Neural cell (in vitro differentiated cells): ENCODE measurements around the gene PCMT1. TPM values are rescaled to one million over a fixed set of nuclear protein-coding genes. Genes with fewer than 3 reads are reported as not detected.

Source experiments
- H2AFZ ChIP-seq: fragments of 200-600, 300-800 bp; sonication (generic), shearing (Covaris generic); 2 replicates; pipeline ENCODE4 v1.6.0; 2014; ENCODE audit warnings: low read depth, mild to moderate bottlenecking, antibody characterized with exemption, low read length, moderate library complexity
- H3F3A ChIP-seq: fragments of 200-600 bp; shearing (Covaris generic); 2 replicates; pipeline ENCODE4 v1.6.1; 2016; ENCODE audit warnings: mild to moderate bottlenecking, moderate library complexity, mixed read lengths, antibody characterized with exemption, low read length; ENCODE audit not compliant: insufficient read depth, poor library complexity, severe bottlenecking
- H3K27ac ChIP-seq: fragments of 200-600, 300-800 bp; sonication (generic), shearing (Covaris generic); 2 replicates; pipeline ENCODE4 v1.5.1; 2014; ENCODE audit warnings: mild to moderate bottlenecking, low read length, moderate library complexity
- H3K27me3 ChIP-seq: fragments of 300-800, 200-600 bp; sonication (generic), shearing (Covaris generic); 2 replicates; pipeline ENCODE4 v1.6.0; 2014; ENCODE audit warnings: mild to moderate bottlenecking, low read depth, low read length, moderate library complexity; ENCODE audit not compliant: insufficient read depth
- H3K36me3 ChIP-seq: fragments of 300-800, 200-600 bp; sonication (generic), shearing (Covaris generic); 2 replicates; pipeline ENCODE4 v1.5.1; 2014; ENCODE audit warnings: mild to moderate bottlenecking, antibody characterized with exemption, low read length, moderate library complexity; ENCODE audit not compliant: insufficient read depth
- H3K4me2 ChIP-seq: fragments of 300-800, 200-600 bp; sonication (generic), shearing (Covaris generic); 2 replicates; pipeline ENCODE4 v1.6.0; 2014; ENCODE audit warnings: mild to moderate bottlenecking, low read length
- H3K4me3 ChIP-seq: fragments of 300-800, 200-600 bp; sonication (generic), shearing (Covaris generic); 2 replicates; pipeline ENCODE4 v1.5.1; 2014; ENCODE audit warnings: mild to moderate bottlenecking, low read length, moderate library complexity
- H3K79me2 ChIP-seq: fragments of 200-600 bp; shearing (Covaris generic); replicated peaks from 2 replicates; pipeline ENCODE4 v1.6.0; 2014; ENCODE audit warnings: mild to moderate bottlenecking, low read length, moderate library complexity; ENCODE audit not compliant: insufficient read depth
- H3K9ac ChIP-seq: fragments of 300-800, 200-600 bp; sonication (generic), shearing (Covaris generic); 2 replicates; pipeline ENCODE4 v1.6.1; 2016; ENCODE audit warnings: mild to moderate bottlenecking, low read length, mixed read lengths
- H3K9me2 ChIP-seq: fragments of 200-600 bp; shearing (Covaris generic); 2 replicates; pipeline ENCODE4 v1.6.1; 2016; ENCODE audit warnings: mild to moderate bottlenecking, low read length, mixed read lengths; ENCODE audit not compliant: insufficient read depth
- H3K9me3 ChIP-seq: fragments of 200-600, 300-800 bp; sonication (generic), shearing (Covaris generic); 2 replicates; pipeline ENCODE4 v1.6.1; 2016; ENCODE audit warnings: mild to moderate bottlenecking, mixed run types, low read length, moderate library complexity, mixed read lengths
- H4K20me1 ChIP-seq: fragments of 200-600 bp; shearing (Covaris generic); 2 replicates; pipeline ENCODE4 v1.6.1; 2016; ENCODE audit warnings: mild to moderate bottlenecking, mixed run types; ENCODE audit not compliant: insufficient read depth
- CTCF ChIP-seq: fragments of 450-650 bp; IDR thresholded peaks from 2 replicates; pipeline ENCODE4 v1.5.1; 2014; ENCODE audit warnings: antibody characterized with exemption, mild to moderate bottlenecking, moderate library complexity; ENCODE audit not compliant: poor library complexity, severe bottlenecking
- EP300 ChIP-seq: fragments of 450-650 bp; conservative IDR thresholded peaks from 2 replicates; pipeline ENCODE4 v1.6.1; 2014; ENCODE audit warnings: antibody characterized with exemption, mild to moderate bottlenecking, moderate library complexity; ENCODE audit not compliant: poor library complexity, severe bottlenecking
- EZH2 ChIP-seq: fragments of 200-600, 300-800 bp; shearing (Covaris generic), sonication (generic); IDR thresholded peaks from 2 replicates; pipeline ENCODE4 v1.6.1; 2014; ENCODE audit warnings: antibody characterized with exemption, low read length, borderline replicate concordance, mild to moderate bottlenecking; ENCODE audit not compliant: insufficient read depth, poor library complexity, severe bottlenecking
- MXI1 ChIP-seq: fragments of 450-650 bp; conservative IDR thresholded peaks from 2 replicates; pipeline ENCODE4 v1.6.1; 2014; ENCODE audit warnings: antibody characterized with exemption, mild to moderate bottlenecking; ENCODE audit not compliant: poor library complexity, severe bottlenecking
- POLR2AphosphoS5 ChIP-seq: IDR thresholded peaks from 2 replicates; pipeline ENCODE4 v1.6.1; 2012
- RAD21 ChIP-seq: fragments of 450-650 bp; conservative IDR thresholded peaks from 2 replicates; pipeline ENCODE4 v1.6.1; 2014; ENCODE audit warnings: antibody characterized with exemption, mild to moderate bottlenecking, moderate library complexity
- REST ChIP-seq: IDR thresholded peaks from 2 replicates; pipeline ENCODE4 v1.6.1; 2012; ENCODE audit warnings: borderline replicate concordance
- SMC3 ChIP-seq: fragments of 450-650 bp; conservative IDR thresholded peaks from 2 replicates; pipeline ENCODE4 v1.6.1; 2014; ENCODE audit warnings: antibody characterized with exemption, mild to moderate bottlenecking, moderate library complexity; ENCODE audit not compliant: poor library complexity
- TAF1 ChIP-seq: IDR thresholded peaks from 2 replicates; pipeline ENCODE4 v1.6.1; 2012; ENCODE audit warnings: low read depth
- polyA plus RNA-seq: library from polyadenylated mRNA; depleted of rRNA; stranded (reverse); fragments of >200 nt; gene quantifications from 2 replicates; pipeline ENCODE4 v1.2.3, GENCODE V29; 2014

Gene PCMT1
- polyA plus RNA-seq, 1 donor from 2014 or later = 384 TPM

GRCh38 chr6:149856256-149856994, 106.9 kb downstream of the PCMT1 start:
- Histone ChIP-seq H3K9ac (no peak overlapping the region), H3K79me2 (peaks cover 19% of the 10 kb centered on the region), H2AFZ (no peak overlapping the region), H3K9me3 (no peaks in the 10 kb centered on the region), H3K4me3 (no peak overlapping the region), H3F3A (no peaks in the 10 kb centered on the region), H3K27me3 (no peaks in the 10 kb centered on the region), H3K27ac (no peak overlapping the region), H4K20me1 (no peaks in the 10 kb centered on the region), H3K36me3 (no peaks in the 10 kb centered on the region), H3K4me2 (no peak overlapping the region), H3K9me2 (no peaks in the 10 kb centered on the region)
- no peak for TF ChIP-seq MXI1

GRCh38 chr6:149857541-149857940, 108.0 kb downstream of the PCMT1 start:
- H3K27me3 ChIP-seq = no peaks in the 10 kb centered on the region
- no peak overlapping the region for H2AFZ ChIP-seq
- H4K20me1 ChIP-seq = no peaks in the 10 kb centered on the region
- no peak overlapping the region for H3K27ac ChIP-seq
- H3K4me3 ChIP-seq = no peak overlapping the region
- H3K9me2 ChIP-seq = no peaks in the 10 kb centered on the region
- peaks cover 27% of the 10 kb centered on the region for H3K79me2 ChIP-seq
- no peaks in the 10 kb centered on the region for H3F3A ChIP-seq
- no peak for TF ChIP-seq EP300
- no peak for TF ChIP-seq CTCF
- no peak for TF ChIP-seq MXI1
- TF ChIP-seq TAF1 = no peak
- no peak for TF ChIP-seq RAD21
- TF ChIP-seq REST = no peak
- no peak for TF ChIP-seq POLR2AphosphoS5
- no peak for TF ChIP-seq SMC3
- no peak for TF ChIP-seq EZH2
- no peaks in the 10 kb centered on the region for H3K9me3 ChIP-seq
- no peak overlapping the region for H3K4me2 ChIP-seq
- H3K36me3 ChIP-seq = no peaks in the 10 kb centered on the region
- no peak overlapping the region for H3K9ac ChIP-seq

- H3K9me3 ChIP-seq = no peaks in the 10 kb centered on the region
- no peak overlapping the region for H3K27ac ChIP-seq
- H3K36me3 ChIP-seq = no peaks in the 10 kb centered on the region
- H3K9ac ChIP-seq = no peak overlapping the region
- H3K4me2 ChIP-seq = no peak overlapping the region
- no peaks in the 10 kb centered on the region for H3F3A ChIP-seq
- no peak overlapping the region for H2AFZ ChIP-seq
- TF ChIP-seq MXI1 (no peak), EP300 (no peak), REST (no peak), EZH2 (no peak), TAF1 (no peak), SMC3 (no peak), RAD21 (no peak), CTCF (no peak), POLR2AphosphoS5 (no peak)
- peaks cover 27% of the 10 kb centered on the region for H3K79me2 ChIP-seq
- H3K9me2 ChIP-seq = no peaks in the 10 kb centered on the region
- H4K20me1 ChIP-seq = no peaks in the 10 kb centered on the region
- H3K4me3 ChIP-seq = no peak overlapping the region
- no peaks in the 10 kb centered on the region for H3K27me3 ChIP-seq
Observed at GRCh38 chr6:149859368-149859767, 109.8 kb downstream of the PCMT1 start.
